ENCODE data around the gene ITGB2. TPM values are rescaled to one million over a fixed set of nuclear protein-coding genes. Genes with fewer than 3 reads are reported as not detected.

ITGB2 gene
- total RNA-seq, 4 donors from 2014 or later = 20.2 to 46.8 (median 21.0) TPM

DNA sequence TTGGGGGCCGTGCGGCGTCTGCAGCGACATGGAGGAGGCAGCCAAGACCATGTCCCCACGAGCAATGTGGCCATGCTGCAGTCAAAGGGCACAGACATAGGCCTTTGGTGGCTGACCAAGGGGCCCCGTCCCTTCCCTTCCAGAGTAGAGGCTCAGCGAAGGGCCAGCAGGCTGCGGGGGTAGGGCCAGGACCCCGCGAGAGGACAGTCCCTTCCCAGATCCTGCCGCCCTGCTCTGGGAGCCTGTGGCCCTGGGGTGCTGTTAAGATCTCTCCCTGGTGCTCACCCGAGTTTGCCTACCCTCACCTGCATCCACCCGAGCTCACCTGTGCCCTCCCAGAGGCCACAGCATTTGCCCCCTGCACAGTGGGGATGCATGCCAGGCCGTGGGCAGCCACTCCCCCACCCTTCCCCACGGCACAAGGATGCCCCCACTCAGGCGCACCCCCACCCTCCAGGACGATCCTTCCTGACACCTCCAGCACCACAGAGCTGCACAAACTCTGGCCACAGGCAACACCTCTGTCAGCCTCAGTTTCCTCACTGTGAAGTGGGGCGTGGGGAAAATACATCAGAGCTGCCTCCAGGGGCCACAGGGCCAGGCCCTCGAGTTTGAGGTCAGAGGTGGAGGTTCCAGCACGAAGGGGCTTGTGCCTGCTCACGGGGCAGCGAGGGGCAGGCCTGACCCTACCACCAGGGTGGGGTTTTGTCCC lies 15.5 kb downstream of the ITGB2 start:
- Histone ChIP-seq H3K4me1 (no peaks in the 10 kb centered on the region), H3K36me3 (no peaks in the 10 kb centered on the region), H3K27ac (no peak overlapping the region), H3K4me3 (no peak overlapping the region), H3K9me3 (no peaks in the 10 kb centered on the region), H3K27me3 (no peaks in the 10 kb centered on the region)
- intact Hi-C loops (cut with DNase I; ENCODE audit: low total_unique reads) = no loop called here
- no peak for DNase-seq
- TF ChIP-seq, protein P1, sequence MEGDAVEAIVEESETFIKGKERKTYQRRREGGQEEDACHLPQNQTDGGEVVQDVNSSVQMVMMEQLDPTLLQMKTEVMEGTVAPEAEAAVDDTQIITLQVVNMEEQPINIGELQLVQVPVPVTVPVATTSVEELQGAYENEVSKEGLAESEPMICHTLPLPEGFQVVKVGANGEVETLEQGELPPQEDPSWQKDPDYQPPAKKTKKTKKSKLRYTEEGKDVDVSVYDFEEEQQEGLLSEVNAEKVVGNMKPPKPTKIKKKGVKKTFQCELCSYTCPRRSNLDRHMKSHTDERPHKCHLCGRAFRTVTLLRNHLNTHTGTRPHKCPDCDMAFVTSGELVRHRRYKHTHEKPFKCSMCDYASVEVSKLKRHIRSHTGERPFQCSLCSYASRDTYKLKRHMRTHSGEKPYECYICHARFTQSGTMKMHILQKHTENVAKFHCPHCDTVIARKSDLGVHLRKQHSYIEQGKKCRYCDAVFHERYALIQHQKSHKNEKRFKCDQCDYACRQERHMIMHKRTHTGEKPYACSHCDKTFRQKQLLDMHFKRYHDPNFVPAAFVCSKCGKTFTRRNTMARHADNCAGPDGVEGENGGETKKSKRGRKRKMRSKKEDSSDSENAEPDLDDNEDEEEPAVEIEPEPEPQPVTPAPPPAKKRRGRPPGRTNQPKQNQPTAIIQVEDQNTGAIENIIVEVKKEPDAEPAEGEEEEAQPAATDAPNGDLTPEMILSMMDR (IDR thresholded peaks at IDR 0.05) = no peak
- TF ChIP-seq POLR2A (IDR thresholded peaks at IDR 0.05) = no peak

DNA sequence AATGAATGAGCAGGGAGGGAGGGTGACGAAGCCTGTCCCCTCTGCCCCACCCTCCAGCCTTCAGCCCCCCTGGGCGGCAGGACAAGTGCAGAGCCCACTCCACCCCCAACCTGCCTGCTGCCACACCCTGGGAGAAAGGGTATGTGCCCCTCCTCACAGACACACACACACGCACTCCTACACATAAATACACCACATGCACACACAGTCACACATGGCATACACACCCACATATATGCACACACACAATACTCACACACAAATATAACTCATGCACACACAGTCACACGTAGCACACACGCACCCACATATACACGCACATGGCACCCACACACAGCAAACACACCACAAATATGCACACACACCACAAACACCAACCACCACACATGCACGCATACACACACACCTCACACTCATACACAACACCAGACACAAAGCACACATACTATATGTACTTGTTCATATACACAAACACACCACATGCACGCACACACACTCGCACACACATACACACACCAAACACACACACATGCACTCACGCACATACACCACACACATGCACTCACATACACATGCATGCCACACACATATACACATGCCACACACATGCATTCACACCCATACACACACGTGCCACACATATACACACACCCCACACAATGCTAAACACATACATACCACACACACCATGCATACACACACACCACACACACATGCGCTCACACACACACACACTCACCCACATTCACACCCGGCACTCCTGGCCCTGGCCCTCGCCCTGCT lies 16.4 kb downstream of the ITGB2 start:
- H3K36me3 ChIP-seq = no peaks in the 10 kb centered on the region
- intact Hi-C loops (cut with DNase I; ENCODE audit: low total_unique reads) = no loop called here
- TF ChIP-seq, protein P1 (IDR thresholded peaks at IDR 0.05) = no peak
- TF ChIP-seq POLR2A (IDR thresholded peaks at IDR 0.05) = no peak
- no peaks in the 10 kb centered on the region for H3K4me1 ChIP-seq
- H3K9me3 ChIP-seq = no peaks in the 10 kb centered on the region
- DNase-seq = no peak
- H3K27ac ChIP-seq = no peak overlapping the region
- no peaks in the 10 kb centered on the region for H3K27me3 ChIP-seq
- no peak overlapping the region for H3K4me3 ChIP-seq

DNA sequence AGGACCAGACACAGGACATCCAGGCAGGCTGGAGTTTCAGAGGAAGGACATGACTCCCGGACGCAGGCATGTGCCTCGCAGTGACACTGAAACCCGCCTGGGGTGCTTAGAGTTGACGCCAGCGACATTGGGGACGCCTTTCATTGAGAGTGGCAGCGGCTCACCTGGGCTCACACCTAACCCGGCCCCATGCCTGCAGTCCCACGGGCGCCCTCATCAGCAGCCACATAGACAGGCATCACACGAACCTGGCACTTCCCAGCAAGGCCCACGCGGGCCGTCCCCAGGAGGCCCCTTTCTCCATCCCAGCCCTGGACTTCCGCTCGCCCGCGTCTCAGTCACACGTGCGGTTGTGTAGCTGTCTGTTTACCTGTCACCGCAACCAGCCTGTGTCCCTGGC lies 17.0 kb downstream of the ITGB2 start:
- TF ChIP-seq, protein P1 (IDR thresholded peaks at IDR 0.05) = no peak
- no peak for TF ChIP-seq POLR2A (IDR thresholded peaks at IDR 0.05)
- Histone ChIP-seq H3K36me3 (no peaks in the 10 kb centered on the region), H3K27me3 (no peaks in the 10 kb centered on the region), H3K4me3 (no peak overlapping the region), H3K9me3 (no peaks in the 10 kb centered on the region), H3K4me1 (no peaks in the 10 kb centered on the region), H3K27ac (no peak overlapping the region)
- no peak for DNase-seq
- intact Hi-C loops (cut with DNase I; ENCODE audit: low total_unique reads) = no loop called here

DNA sequence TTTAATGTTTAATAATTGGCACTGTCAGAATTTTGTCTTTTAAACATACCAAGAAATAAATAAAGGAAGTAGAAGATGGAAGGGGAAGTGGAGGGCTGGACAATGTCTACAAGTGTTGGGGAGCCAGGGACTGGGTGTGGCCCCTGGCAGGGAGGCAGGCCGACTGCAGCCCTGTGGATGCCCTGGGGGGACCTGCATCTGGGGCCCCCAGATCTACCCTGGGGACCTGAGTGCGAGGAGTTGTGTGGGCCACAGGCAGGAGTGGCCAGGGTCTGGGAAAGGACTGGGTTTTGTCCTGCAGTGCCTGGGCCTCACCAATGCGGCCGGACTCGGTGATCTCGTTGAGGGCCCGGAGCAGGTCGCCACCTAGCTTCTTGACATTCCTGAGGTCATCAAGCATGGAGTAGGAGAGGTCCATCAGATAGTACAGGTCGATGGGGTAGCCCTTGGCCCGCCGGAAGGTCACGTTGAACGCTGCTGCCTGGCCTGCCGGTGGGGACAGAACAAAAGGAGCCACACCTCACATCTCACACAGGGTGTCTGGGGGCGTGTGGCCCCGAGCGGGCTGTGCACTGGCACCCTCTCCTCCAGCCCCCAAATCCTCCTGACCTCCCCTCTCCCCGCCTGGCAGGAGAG lies 17.5 kb downstream of the ITGB2 start:
- no peak overlapping the region for H3K27ac ChIP-seq
- intact Hi-C loops (cut with DNase I; ENCODE audit: low total_unique reads) = no loop called here

More for the DNA sequence above, 17.5 kb downstream of the ITGB2 start:
- H3K9me3 ChIP-seq = no peaks in the 10 kb centered on the region
- DNase-seq = no peak
- H3K27me3 ChIP-seq = no peaks in the 10 kb centered on the region
- no peaks in the 10 kb centered on the region for H3K36me3 ChIP-seq
- no peaks in the 10 kb centered on the region for H3K4me1 ChIP-seq
- no peak overlapping the region for H3K4me3 ChIP-seq
- TF ChIP-seq, protein P1 (IDR thresholded peaks at IDR 0.05) = no peak
- no peak for TF ChIP-seq POLR2A (IDR thresholded peaks at IDR 0.05)
